Left ventricle myocardium inferior (tissue), 1 donor: ENCODE measurements around the gene MRPL33. TPM values are rescaled to one million over a fixed set of nuclear protein-coding genes. Genes with fewer than 3 reads are reported as not detected.

Experiments
- DNase-seq: peaks from one replicate; pipeline ENCODE4 v3.0.0-alpha.2; 2020
- H3K27ac ChIP-seq: fragments of 200-600 bp; replicated peaks from 2 replicates; pipeline ENCODE4 v1.8.0; 2021
- H3K27me3 ChIP-seq: fragments of 200-600 bp; 2 replicates; pipeline ENCODE4 v1.8.0; 2021; ENCODE audit warnings: low read depth
- H3K36me3 ChIP-seq: fragments of 200-600 bp; 2 replicates; pipeline ENCODE4 v1.8.0; 2021
- H3K4me1 ChIP-seq: fragments of 200-600 bp; 2 replicates; pipeline ENCODE4 v1.8.0; 2021
- H3K4me3 ChIP-seq: fragments of 200-600 bp; 2 replicates; pipeline ENCODE4 v1.8.0; 2021; ENCODE audit warnings: mild to moderate bottlenecking, moderate library complexity
- H3K9me3 ChIP-seq: fragments of 200-600 bp; replicated peaks from 2 replicates; pipeline ENCODE4 v1.8.0; 2021
- intact Hi-C: fragments of 100-400 bp; cut with micrococcal nuclease; formaldehyde crosslinking; loops from one replicate; pipeline ENCODE4 v1.11.0; 2022
- total RNA-seq: library from RNA; stranded (reverse); fragmentation: NEBNext Ultra II Directional; extraction: Animal tissue kit (Norgen Biotek cat#: 25700); gene quantifications from one replicate; pipeline ENCODE4 v1.2.1, GENCODE V29; 2021
- TF ChIP-seq, protein P1 (sequence below): fragments of 200-600 bp; IDR thresholded peaks from 2 replicates; pipeline ENCODE4 v1.8.0; 2021; ENCODE audit warnings: antibody characterized with exemption, mild to moderate bottlenecking, borderline replicate concordance
- donor health status: DM: no; HTN: yes; CAD: no; lungs with severe emphysema.

MRPL33 gene
- total RNA-seq, 1 donor from 2014 or later = 390 TPM

DNA sequence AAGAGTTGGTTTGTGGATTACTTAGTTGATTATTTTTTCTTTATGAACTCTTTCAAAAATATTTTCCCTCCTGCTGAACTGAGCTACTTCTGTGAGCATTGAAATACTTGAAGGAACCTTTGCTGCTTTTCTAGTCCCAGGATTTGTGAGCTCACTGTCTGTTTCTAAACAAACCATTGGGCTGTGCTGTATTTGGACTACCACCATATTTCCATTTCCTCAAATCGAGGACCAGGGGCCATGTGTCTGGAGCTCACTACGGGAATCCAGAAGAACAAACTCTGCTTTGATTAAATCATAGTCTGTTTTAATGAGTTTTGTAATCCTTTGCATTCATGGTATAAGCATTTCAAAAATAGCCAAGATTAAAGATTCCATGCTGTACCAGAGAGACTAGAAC is 1.3 kb downstream of the MRPL33 start:
- Histone ChIP-seq H3K27me3 (no peaks in the 10 kb centered on the region), H3K36me3 (peaks cover 22% of the 10 kb centered on the region), H3K4me3 (peak overlapping the region; percentile 95), H3K4me1 (peaks cover 70% of the 10 kb centered on the region), H3K9me3 (no peaks in the 10 kb centered on the region), H3K27ac (peak overlapping the region; percentile 98)
- intact Hi-C loops = no loop called here
- DNase-seq = no peak
- TF ChIP-seq, protein P1, sequence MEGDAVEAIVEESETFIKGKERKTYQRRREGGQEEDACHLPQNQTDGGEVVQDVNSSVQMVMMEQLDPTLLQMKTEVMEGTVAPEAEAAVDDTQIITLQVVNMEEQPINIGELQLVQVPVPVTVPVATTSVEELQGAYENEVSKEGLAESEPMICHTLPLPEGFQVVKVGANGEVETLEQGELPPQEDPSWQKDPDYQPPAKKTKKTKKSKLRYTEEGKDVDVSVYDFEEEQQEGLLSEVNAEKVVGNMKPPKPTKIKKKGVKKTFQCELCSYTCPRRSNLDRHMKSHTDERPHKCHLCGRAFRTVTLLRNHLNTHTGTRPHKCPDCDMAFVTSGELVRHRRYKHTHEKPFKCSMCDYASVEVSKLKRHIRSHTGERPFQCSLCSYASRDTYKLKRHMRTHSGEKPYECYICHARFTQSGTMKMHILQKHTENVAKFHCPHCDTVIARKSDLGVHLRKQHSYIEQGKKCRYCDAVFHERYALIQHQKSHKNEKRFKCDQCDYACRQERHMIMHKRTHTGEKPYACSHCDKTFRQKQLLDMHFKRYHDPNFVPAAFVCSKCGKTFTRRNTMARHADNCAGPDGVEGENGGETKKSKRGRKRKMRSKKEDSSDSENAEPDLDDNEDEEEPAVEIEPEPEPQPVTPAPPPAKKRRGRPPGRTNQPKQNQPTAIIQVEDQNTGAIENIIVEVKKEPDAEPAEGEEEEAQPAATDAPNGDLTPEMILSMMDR = no peak

DNA sequence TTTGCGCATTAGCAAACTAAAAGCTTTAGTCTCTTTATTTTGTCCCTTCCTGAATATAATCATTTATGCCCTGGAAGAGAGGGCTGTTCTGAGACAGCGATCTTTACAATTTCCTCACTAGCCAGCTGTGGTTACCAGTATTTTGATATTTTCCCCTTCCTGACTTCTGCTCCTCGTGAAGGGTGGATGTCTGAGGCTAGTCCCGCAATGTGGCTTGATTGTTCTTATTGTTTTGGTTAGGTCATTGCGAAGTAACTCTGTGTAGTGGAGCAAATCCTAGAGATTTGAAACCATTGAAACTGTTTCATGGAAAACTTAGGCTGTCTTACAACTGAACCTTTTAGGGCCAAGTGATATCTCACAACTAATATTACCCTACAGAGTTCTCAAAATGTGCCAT is 2.4 kb downstream of the MRPL33 start:
- H3K27me3 ChIP-seq = no peaks in the 10 kb centered on the region
- H3K4me1 ChIP-seq = peaks cover 81% of the 10 kb centered on the region
- TF ChIP-seq, protein P1 = no peak
- H3K36me3 ChIP-seq = peaks cover 22% of the 10 kb centered on the region
- peak overlapping the region; percentile 98 for H3K27ac ChIP-seq
- no peak for DNase-seq
- intact Hi-C loops = no loop called here
- H3K9me3 ChIP-seq = no peaks in the 10 kb centered on the region
- peak overlapping the region; percentile 95 for H3K4me3 ChIP-seq

DNA sequence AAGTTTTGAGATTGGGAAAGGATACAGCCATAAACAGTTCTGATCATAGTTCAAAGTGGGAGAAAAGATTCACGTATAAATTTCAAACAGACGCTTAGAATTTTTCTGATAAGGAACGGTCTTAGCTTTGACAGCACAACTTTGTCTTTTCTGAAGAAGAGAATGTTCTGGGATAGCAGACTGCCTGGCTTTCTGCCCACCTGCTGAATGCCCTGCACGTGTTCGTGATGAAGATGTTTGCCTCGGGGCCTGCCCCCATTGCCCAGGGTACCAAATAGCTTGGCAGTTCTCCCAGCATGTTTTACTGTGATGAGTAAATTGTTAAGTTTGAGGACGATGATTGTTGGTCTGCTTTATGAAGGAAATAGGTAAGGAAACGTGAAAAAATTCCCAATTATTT is 4.6 kb downstream of the MRPL33 start:
- TF ChIP-seq, protein P1 = no peak
- H3K4me3 ChIP-seq = no peak overlapping the region
- peaks cover 22% of the 10 kb centered on the region for H3K36me3 ChIP-seq
- H3K27me3 ChIP-seq = no peaks in the 10 kb centered on the region
- peaks cover 99% of the 10 kb centered on the region for H3K4me1 ChIP-seq
- H3K9me3 ChIP-seq = no peaks in the 10 kb centered on the region
- H3K27ac ChIP-seq = peak overlapping the region; percentile 98
- intact Hi-C loops = no loop called here
- DNase-seq = peak; percentile 58

DNA sequence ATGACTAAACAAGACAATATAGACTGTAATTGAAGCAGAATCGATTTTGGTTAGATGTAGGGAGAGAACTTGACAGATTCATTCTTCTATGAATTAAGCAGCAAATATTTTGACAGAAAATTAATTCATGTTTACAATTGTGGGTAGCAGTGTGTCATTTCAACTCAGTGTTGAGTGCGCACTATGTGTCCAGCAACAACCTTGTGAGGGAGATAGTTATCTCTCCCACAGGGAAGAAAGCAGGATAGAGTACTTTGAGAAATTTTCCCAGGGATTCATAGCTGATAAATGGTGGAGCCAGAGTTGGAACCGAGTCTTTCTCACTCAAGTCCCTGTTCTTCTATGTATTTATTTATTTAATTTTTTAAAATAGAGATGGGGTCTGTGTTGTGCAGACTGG is 5.2 kb downstream of the MRPL33 start:
- TF ChIP-seq, protein P1 = no peak
- intact Hi-C loops = no loop called here
- DNase-seq = no peak
- H3K4me1 ChIP-seq = peaks cover 100% of the 10 kb centered on the region
- no peaks in the 10 kb centered on the region for H3K9me3 ChIP-seq
- H3K27me3 ChIP-seq = no peaks in the 10 kb centered on the region
- H3K27ac ChIP-seq = peak overlapping the region; percentile 98
- H3K4me3 ChIP-seq = no peak overlapping the region
- H3K36me3 ChIP-seq = peaks cover 22% of the 10 kb centered on the region

DNA sequence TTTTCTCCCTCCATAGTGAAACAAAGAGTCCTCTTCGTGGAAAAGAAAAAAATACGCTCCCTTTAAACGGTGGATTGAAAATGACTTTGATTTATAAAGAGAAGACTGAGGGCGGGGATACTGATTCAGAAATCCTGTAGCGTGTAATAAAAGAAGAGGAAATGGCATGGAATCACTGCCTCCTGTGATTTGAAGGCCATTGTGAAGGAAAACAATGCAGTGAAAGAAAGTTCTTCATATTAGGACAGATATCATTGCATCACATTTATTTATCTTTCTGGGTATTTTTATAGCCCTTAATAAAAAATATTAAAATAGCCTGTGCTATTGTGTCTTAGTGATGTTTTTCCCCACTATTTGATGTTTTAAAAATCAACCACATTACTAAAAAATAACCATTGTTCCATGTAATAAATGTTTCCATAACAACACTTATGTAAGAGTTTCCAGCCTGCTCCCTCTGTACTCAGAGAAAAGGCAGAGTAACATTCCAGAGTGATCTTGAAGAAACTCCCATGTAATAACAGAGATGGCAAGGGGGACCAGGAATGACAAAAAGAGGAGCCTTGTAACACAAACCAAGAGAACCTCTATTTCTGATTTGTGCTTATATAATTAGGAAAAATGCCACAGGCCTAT is 8.0 kb downstream of the MRPL33 start:
- peaks cover 79% of the 10 kb centered on the region for H3K4me1 ChIP-seq

More for the DNA sequence above, 8.0 kb downstream of the MRPL33 start:
- Histone ChIP-seq H3K27me3 (no peaks in the 10 kb centered on the region), H3K36me3 (peaks cover 17% of the 10 kb centered on the region), H3K9me3 (no peaks in the 10 kb centered on the region), H3K4me3 (no peak overlapping the region), H3K27ac (peak overlapping the region; percentile 98)
- TF ChIP-seq, protein P1 = no peak
- intact Hi-C loops = no loop called here
- no peak for DNase-seq
